Endothelial cell (in vitro differentiated cells): ENCODE results near the gene EPG5. TPM values are rescaled to one million over a fixed set of nuclear protein-coding genes. Genes with fewer than 3 reads are reported as not detected.

Source experiments
- DNase-seq: peaks from one replicate; pipeline ENCODE4 v3.0.0; 2021; ENCODE audit warnings: low spot score
- H3K27ac Mint-ChIP-seq: one replicate; pipeline ENCODE4 v1.8.0; 2021; ENCODE audit warnings: mixed read lengths, inconsistent platforms; ENCODE audit not compliant: unreplicated experiment
- H3K27me3 Mint-ChIP-seq: one replicate; pipeline ENCODE4 v1.8.0; 2021; ENCODE audit warnings: mild to moderate bottlenecking, moderate library complexity, mixed read lengths, inconsistent platforms; ENCODE audit not compliant: unreplicated experiment
- H3K36me3 Mint-ChIP-seq: one replicate; pipeline ENCODE4 v1.8.0; 2021; ENCODE audit warnings: mild to moderate bottlenecking, low read depth, mixed read lengths, inconsistent platforms; ENCODE audit not compliant: unreplicated experiment
- H3K4me1 Mint-ChIP-seq: one replicate; pipeline ENCODE4 v1.8.0; 2021; ENCODE audit warnings: mild to moderate bottlenecking, mixed read lengths, inconsistent platforms; ENCODE audit not compliant: unreplicated experiment
- H3K4me3 Mint-ChIP-seq: one replicate; pipeline ENCODE4 v1.8.0; 2021; ENCODE audit warnings: mild to moderate bottlenecking, mixed read lengths, inconsistent platforms; ENCODE audit not compliant: unreplicated experiment
- H3K9me3 Mint-ChIP-seq: one replicate; pipeline ENCODE4 v1.8.0; 2021; ENCODE audit warnings: mixed read lengths, inconsistent platforms; ENCODE audit not compliant: unreplicated experiment
- CTCF ChIP-seq: fragments of 200-600 bp; sonication (generic); IDR thresholded peaks from one replicate; pipeline ENCODE4 v1.5.0; 2021; ENCODE audit warnings: antibody characterized with exemption; ENCODE audit not compliant: unreplicated experiment
- total RNA-seq: library from RNA; stranded (reverse); fragmentation: NEBNext Ultra II Directional; extraction: Animal tissue kit (Norgen Biotek cat#: 25700); gene quantifications from one replicate; pipeline ENCODE4 v1.2.1, GENCODE V29; 2021; ENCODE audit not compliant: unreplicated experiment

EPG5 gene
- total RNA-seq, 1 donor from 2014 or later, result 26.1 TPM

- no peaks in the 10 kb centered on the region for H3K9me3 Mint-ChIP-seq
- no peaks in the 10 kb centered on the region for H3K4me1 Mint-ChIP-seq
- H3K4me3 Mint-ChIP-seq, result no peak overlapping the region
- H3K27me3 Mint-ChIP-seq, result no peaks in the 10 kb centered on the region
- no peak for DNase-seq
- H3K36me3 Mint-ChIP-seq, result peaks cover 26% of the 10 kb centered on the region
- TF ChIP-seq CTCF, result no peak
- no peak overlapping the region for H3K27ac Mint-ChIP-seq
Measured at GRCh38 chr18:45954070-45954934, 12.8 kb downstream of the EPG5 start.

GRCh38 chr18:45951016-45951714, 16.0 kb downstream of the EPG5 start:
- H3K27me3 Mint-ChIP-seq, result no peaks in the 10 kb centered on the region
- DNase-seq, result no peak
- H3K36me3 Mint-ChIP-seq, result peaks cover 36% of the 10 kb centered on the region
- TF ChIP-seq CTCF, result no peak
- no peak overlapping the region for H3K4me3 Mint-ChIP-seq
- H3K4me1 Mint-ChIP-seq, result no peaks in the 10 kb centered on the region
- H3K9me3 Mint-ChIP-seq, result no peaks in the 10 kb centered on the region
- H3K27ac Mint-ChIP-seq, result no peak overlapping the region

GRCh38 chr18:45945669-45946068, 21.5 kb downstream of the EPG5 start:
- Mint-ChIP-seq H3K27ac (no peak overlapping the region), H3K36me3 (peaks cover 43% of the 10 kb centered on the region)
- no peak for TF ChIP-seq CTCF

GRCh38 chr18:45940724-45941123, 26.4 kb downstream of the EPG5 start:
- no peak overlapping the region for H3K27ac Mint-ChIP-seq
- no peaks in the 10 kb centered on the region for H3K27me3 Mint-ChIP-seq
- no peaks in the 10 kb centered on the region for H3K9me3 Mint-ChIP-seq
- no peak for TF ChIP-seq CTCF
- no peak for DNase-seq
- H3K4me1 Mint-ChIP-seq, result no peaks in the 10 kb centered on the region
- peaks cover 52% of the 10 kb centered on the region for H3K36me3 Mint-ChIP-seq
- H3K4me3 Mint-ChIP-seq, result no peak overlapping the region

More at GRCh38 chr18:45945669-45946068, 21.5 kb downstream of the EPG5 start:
- Mint-ChIP-seq H3K27me3 (no peaks in the 10 kb centered on the region), H3K9me3 (no peaks in the 10 kb centered on the region), H3K4me1 (no peaks in the 10 kb centered on the region), H3K4me3 (no peak overlapping the region)
- no peak for DNase-seq

GRCh38 chr18:45939236-45939635, 27.9 kb downstream of the EPG5 start:
- H3K27ac Mint-ChIP-seq, result no peak overlapping the region
- H3K9me3 Mint-ChIP-seq, result no peaks in the 10 kb centered on the region
- no peaks in the 10 kb centered on the region for H3K27me3 Mint-ChIP-seq
- peaks cover 47% of the 10 kb centered on the region for H3K36me3 Mint-ChIP-seq
- no peak for TF ChIP-seq CTCF
- H3K4me1 Mint-ChIP-seq, result no peaks in the 10 kb centered on the region
- DNase-seq, result no peak
- no peak overlapping the region for H3K4me3 Mint-ChIP-seq
